Activated gamma-delta T cell treated with Interleukin-2 at 50 U/mL for 16 hours (primary cell): ENCODE data around the gene CEP170B.

Experiments
- DNase-seq: peaks from one replicate; pipeline ENCODE4 v3.0.0-alpha.2; 2020

Gene CEP170B

GRCh38 chr14:104868060-104868740 lies 3.1 kb downstream of the CEP170B start:
- DNase-seq: no peak

GRCh38 chr14:104868811-104869572 lies 3.9 kb downstream of the CEP170B start:
- DNase-seq: no peak

GRCh38 chr14:104869669-104870367 lies 4.8 kb downstream of the CEP170B start:
- DNase-seq: no peak

- DNase-seq: peak; percentile 38
Measured at GRCh38 chr14:104870368-104871144, 5.5 kb downstream of the CEP170B start.

DNA sequence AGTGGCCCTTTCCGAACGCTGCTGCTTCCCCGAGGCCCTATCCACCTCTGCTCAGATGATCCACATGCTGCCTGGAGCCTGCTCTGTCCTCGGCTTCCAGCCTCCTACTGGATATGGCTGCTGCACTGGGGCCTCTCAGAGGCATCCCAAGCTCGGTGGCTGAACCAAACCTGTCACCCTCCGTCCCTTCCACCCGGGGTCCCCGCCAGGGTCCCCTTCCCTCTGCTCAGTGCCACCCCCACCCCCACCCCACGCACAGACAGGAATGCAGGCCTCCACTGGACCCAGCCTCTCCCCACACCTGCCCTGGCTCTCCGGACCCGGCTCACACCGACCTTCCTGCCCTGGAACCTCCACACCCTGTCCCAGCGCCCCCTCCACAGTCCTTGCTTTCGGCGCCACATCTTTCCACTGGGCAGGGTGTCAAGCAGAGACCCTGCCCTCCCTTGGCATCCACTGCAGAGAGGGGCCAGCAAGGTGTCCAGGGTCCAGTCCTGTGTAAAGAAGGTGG lies 6.1 kb downstream of the CEP170B start:
- no peak for DNase-seq

DNA sequence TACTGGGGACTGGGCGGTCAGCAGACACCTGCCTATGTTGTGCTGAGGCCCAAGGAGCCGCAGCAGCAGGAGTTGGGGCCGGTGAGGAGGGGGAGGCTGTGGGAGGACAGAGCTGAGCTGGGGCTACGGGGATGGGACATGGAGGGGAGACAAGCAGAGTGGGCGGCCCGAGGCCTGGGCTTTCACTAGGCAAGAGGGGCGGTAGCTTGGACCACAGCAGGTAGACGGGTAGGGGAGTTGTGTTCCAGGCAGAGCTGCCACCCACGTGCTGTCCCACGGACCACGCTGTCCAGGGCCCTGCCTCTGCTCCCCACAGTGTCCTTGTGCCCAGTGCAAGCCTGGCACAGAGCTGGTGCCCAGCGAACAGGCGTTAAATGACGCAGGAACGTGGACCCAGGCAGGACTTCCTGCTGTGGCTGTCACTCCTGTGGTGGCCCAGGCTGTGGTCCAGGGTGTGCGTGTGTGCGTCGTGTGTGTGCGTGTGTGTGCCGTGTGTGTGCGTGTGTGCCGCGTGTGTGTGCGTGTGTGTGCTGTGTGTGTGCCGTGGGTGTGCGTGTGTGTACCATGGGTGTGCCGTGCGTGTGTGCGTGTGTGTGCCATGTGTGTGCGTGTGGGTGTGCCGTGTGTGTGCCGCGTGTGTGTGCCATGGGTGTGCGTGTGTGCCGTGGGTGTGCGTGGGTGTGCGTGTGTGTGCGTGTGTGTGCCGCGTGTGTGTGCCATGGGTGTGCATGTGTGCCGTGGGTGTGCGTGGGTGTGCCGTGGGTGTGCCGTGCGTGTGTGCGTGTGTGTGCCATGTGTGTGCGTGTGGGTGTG lies 6.8 kb downstream of the CEP170B start:
- DNase-seq: no peak

DNA sequence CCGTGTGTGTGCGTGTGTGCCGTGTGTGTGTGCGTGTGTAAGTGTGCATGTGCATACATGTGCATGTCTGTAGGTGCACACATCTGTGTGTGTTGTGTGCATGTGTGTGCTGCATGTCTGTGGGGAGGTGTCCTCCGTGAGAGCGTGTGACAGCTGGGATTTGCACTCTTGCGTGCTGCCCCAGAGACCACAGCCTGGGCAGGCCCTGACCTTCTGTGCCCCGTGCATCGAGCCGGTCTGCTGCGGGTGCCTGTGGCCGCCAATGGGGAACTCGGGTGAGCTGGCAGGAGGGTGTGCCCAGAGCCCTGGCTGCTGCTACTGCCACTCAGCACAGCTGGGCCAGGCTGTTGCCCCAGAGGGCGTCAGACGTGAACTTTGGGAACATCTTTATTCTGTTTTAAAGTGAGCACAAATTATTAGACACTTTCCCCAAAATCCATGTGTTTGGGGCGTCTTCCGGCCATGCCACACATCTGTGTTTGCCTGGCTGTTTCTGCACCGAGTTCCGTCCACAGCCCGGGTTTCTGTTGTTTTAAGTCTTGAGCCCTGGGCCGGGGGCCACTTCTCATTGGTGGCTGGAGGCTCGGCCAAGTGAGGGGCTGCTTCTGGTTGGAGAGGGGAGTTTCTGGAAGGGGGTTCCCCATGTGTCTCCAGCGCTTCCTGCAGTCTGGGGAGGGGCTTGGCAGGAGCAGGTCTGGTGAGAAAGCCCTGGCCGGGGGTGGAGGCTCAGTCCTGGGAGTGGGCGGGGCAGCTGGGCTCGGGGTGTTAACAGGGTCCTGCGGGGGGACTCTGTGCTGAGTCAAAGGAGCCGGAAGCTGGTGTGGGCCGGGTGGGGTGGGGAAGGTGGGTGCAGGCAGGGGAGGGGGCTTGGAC lies 7.6 kb downstream of the CEP170B start:
- DNase-seq: no peak

GRCh38 chr14:104873380-104874055 lies 8.4 kb downstream of the CEP170B start:
- no peak for DNase-seq

DNA sequence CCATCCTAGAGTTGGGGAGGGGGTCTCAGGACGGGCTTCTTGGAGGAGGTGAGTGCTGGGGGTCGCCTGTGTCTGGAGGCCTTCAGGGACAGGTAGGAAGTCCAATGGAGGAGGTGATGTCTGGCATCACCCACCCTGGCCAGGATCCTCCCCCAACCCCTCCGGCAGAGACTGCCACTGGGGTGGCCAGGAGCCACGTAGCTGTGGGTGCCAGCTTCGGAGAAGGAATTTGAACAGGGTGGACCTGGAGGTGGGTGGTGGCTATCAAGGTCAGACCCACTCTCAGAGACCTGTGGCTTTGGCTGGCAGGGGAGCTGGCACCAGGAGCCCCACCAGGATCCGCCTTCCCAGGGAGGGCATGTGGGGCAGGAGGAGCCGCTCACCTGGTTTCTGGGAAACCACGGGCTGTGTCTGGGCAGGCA lies 9.1 kb downstream of the CEP170B start:
- no peak for DNase-seq

- DNase-seq: no peak
Measured at GRCh38 chr14:104874571-104875411, 9.7 kb downstream of the CEP170B start.

DNA sequence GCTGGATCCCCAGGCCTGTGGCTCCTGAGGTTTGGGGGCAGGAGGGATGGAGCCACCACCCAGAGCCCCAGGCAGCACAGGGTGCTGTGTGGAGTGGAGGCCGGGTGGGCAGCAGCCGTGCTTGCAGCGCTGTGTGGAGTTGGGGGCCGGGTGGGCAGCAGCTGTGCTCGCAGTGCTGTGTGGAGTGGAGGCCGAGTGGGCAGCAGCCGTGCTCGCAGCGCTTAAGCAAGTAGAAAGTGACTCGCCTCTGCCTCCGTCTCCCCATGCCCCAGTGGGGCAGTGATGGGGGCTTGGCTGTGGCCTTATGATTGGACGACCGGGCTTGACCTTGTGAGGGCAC lies 10.3 kb downstream of the CEP170B start:
- DNase-seq: no peak

DNA sequence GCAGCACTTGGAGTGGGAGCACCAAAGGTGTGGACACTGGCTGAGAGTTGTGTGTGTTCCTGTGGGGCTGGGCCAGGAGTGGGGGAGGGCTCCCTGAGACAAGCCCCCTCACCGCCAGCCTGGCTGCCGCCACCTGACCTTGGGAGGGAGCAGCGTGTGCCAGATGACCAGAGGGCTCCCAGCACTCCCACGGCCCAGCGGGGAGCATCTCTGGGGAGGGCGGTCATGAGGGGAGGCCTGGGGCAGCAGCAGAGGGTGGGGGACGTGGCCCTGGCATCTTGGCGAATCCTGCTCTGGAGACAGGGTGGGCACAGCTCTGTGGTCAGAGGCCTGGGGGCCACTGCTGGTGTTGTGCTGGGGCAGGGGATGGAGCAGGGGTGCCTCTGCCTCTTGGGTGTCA lies 10.7 kb downstream of the CEP170B start:
- DNase-seq: no peak

GRCh38 chr14:104876251-104876699 lies 11.2 kb downstream of the CEP170B start:
- DNase-seq: no peak

DNA sequence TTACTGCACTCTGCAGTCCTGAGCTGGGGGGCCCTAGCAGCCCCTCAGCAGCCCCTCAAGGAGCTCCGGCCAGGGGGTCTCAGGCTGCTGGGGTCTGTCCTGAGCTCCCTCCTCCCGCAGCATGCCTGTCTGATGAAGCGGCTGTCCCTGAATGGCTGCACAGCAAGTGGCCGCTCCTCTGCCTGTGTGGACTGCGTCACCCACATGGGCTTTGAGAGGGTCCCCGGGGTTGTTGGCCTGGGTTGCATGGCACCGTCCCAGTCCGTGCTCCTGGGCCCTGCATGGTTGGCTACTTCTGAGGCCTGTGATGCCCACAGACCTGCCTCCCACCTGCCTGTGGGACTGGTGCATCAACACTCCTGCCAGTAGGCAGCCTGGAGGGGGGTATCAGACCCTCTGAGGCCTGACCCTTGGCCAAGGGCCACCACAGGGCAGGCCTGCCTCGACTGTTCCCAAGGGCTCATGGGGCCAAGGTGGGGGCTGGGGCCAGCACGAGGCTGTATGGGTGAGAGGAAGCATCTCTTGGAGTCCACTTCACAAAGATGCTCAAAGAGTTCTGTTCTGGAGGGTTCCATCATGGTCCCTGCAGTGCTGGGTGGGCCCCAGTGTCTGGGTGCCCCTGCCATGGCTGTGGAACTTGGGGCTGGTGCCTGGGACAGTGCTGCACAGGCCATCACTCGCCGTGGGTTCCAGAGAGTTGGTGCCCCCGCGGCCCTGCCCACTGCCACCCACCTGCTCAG lies 12.2 kb downstream of the CEP170B start:
- no peak for DNase-seq

- no peak for DNase-seq
Measured at GRCh38 chr14:104877806-104878550, 12.9 kb downstream of the CEP170B start.

DNA sequence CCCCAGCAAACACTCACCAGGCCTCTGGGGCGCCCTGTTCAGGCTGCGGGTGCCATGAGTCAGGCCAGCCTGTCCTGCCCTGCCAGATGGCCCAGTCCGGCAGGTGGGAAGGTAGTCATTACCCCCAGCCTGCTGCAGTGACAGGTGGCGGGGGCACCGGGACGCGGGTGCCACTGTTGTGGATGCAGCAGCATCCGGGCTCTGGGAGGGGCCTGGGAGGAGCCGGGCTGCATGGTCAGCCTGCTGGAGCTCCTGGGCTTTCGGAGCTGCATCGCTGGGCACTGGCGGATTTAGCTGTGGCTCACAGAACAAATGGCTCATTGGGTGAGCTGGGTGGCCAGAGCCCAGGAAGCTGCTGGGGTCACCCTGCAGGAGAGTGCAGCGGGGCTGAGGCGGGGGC lies 13.5 kb downstream of the CEP170B start:
- no peak for DNase-seq

DNA sequence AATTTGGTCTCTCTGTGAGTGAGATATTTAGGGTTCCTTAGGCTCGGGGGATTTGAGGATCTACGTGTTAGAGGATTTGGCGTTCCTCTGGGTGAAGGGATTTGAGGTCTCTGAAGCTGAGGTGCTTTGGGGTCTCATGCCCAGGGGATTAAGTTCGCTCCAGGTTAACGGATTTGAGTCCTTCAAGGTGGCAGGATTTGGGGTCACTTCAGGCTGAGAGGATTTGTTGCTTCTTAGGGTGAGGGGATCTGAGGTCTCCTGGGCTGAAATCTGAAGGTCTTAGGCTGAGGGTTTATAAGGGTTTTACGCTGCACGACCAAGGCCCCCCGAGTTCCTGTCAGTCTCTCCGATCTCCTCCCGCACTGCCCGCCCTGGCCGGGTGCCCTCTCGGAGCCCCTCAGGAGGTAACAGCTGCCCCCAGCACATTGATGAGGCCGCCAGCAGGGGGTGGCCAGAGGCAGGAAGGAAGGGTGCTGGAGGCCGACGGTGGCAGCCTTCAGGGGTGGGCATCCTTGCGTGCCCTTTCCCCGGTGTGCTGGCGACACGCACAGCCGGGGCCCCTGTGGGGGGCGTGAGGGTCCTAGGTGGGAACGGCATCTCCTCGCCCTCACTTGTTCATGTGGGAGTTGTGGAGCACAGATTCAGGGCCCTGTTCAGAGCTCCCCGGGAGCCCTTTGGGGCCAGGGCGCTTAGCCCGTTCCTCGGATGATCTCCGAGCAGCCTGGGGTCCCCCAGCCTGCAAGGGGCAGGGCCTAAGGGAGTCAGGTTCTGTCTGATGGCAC lies 14.3 kb downstream of the CEP170B start:
- DNase-seq: no peak
